Duodenal mucosa (tissue), 2 donors: Measurements from ENCODE around the gene SLC39A5.

Experiments used
- H3K27ac ChIP-seq: one replicate; pipeline ENCODE4 v1.7.0; 2013; ENCODE audit warnings: low read depth, low read length
- H3K27me3 ChIP-seq, 2 donors: one replicate each; pipeline ENCODE4 v1.7.0; 2013; ENCODE audit warnings: low read length in 2 of 2, control low read depth in 1 of 2; ENCODE audit not compliant: insufficient read depth in 2 of 2, control insufficient read depth in 1 of 2
- H3K36me3 ChIP-seq, 2 donors: one replicate each; pipeline ENCODE4 v1.7.0; 2013; ENCODE audit warnings: low read length in 2 of 2, control low read depth in 1 of 2; ENCODE audit not compliant: insufficient read depth in 2 of 2, control insufficient read depth in 1 of 2
- H3K4me1 ChIP-seq, 2 donors: one replicate each; pipeline ENCODE4 v1.7.0; 2013; ENCODE audit warnings: low read length in 2 of 2, control low read depth in 1 of 2; ENCODE audit not compliant: insufficient read depth in 2 of 2, control insufficient read depth in 1 of 2
- H3K4me3 ChIP-seq, 2 donors: one replicate each; pipeline ENCODE4 v1.7.0; 2013; ENCODE audit warnings: low read length in 2 of 2, low read depth in 1 of 2
- H3K9ac ChIP-seq, 2 donors: one replicate each; pipeline ENCODE4 v1.7.0; 2013; ENCODE audit warnings: low read length in 2 of 2, low read depth in 1 of 2
- H3K9me3 ChIP-seq, 2 donors: one replicate each; pipeline ENCODE4 v1.7.0; 2013; ENCODE audit warnings: low read length in 2 of 2, control low read depth in 1 of 2; ENCODE audit not compliant: control insufficient read depth in 1 of 2

SLC39A5 gene

GRCh38 chr12:56241424-56242303 is 11.8 kb downstream of the SLC39A5 start:
- H3K27ac ChIP-seq = no peak overlapping the region
- no peak overlapping the region for H3K4me3 ChIP-seq
- no peaks in the 10 kb centered on the region for H3K9me3 ChIP-seq
- H3K9ac ChIP-seq = no peak overlapping the region
- H3K36me3 ChIP-seq = peaks cover 34 to 79% of the 10 kb centered on the region in 2 donors
- no peaks in the 10 kb centered on the region for H3K27me3 ChIP-seq
- H3K4me1 ChIP-seq = peaks cover 0 to 5% of the 10 kb centered on the region in 2 donors

- Histone ChIP-seq H3K9ac (no peak overlapping the region), H3K27ac (no peak overlapping the region), H3K4me3 (no peak overlapping the region), H3K4me1 (peaks cover 0 to 5% of the 10 kb centered on the region in 2 donors), H3K9me3 (no peaks in the 10 kb centered on the region), H3K36me3 (peaks cover 42 to 78% of the 10 kb centered on the region in 2 donors), H3K27me3 (no peaks in the 10 kb centered on the region)
Measured at GRCh38 chr12:56242986-56243385, 13.1 kb downstream of the SLC39A5 start.

GRCh38 chr12:56243731-56244181 is 13.9 kb downstream of the SLC39A5 start:
- H3K27me3 ChIP-seq = no peaks in the 10 kb centered on the region
- H3K9me3 ChIP-seq = no peaks in the 10 kb centered on the region
- H3K36me3 ChIP-seq = peaks cover 50 to 82% of the 10 kb centered on the region in 2 donors
- no peak overlapping the region for H3K4me3 ChIP-seq
- no peak overlapping the region for H3K27ac ChIP-seq
- H3K4me1 ChIP-seq = peaks cover 0 to 5% of the 10 kb centered on the region in 2 donors
- no peak overlapping the region for H3K9ac ChIP-seq

- Histone ChIP-seq H3K36me3 (peaks cover 54 to 88% of the 10 kb centered on the region in 2 donors), H3K4me1 (peaks cover 0 to 5% of the 10 kb centered on the region in 2 donors), H3K9ac (no peak overlapping the region), H3K27ac (no peak overlapping the region), H3K4me3 (no peak overlapping the region), H3K27me3 (no peaks in the 10 kb centered on the region), H3K9me3 (no peaks in the 10 kb centered on the region)
Measured at GRCh38 chr12:56244494-56244893, 14.6 kb downstream of the SLC39A5 start.

- H3K9me3 ChIP-seq = no peaks in the 10 kb centered on the region
- H3K9ac ChIP-seq = no peak overlapping the region
- peaks cover 58 to 84% of the 10 kb centered on the region in 2 donors for H3K36me3 ChIP-seq
Measured at GRCh38 chr12:56247923-56248322, 18.1 kb downstream of the SLC39A5 start.

GRCh38 chr12:56248711-56249110 is 18.9 kb downstream of the SLC39A5 start:
- Histone ChIP-seq H3K27me3 (no peaks in the 10 kb centered on the region), H3K27ac (no peak overlapping the region), H3K9me3 (no peaks in the 10 kb centered on the region), H3K36me3 (peaks cover 65 to 84% of the 10 kb centered on the region in 2 donors), H3K4me1 (peaks cover 0 to 5% of the 10 kb centered on the region in 2 donors), H3K4me3 (no peak overlapping the region), H3K9ac (no peak overlapping the region)

More at GRCh38 chr12:56247923-56248322, 18.1 kb downstream of the SLC39A5 start:
- no peak overlapping the region for H3K4me3 ChIP-seq
- H3K27ac ChIP-seq = no peak overlapping the region
- peaks cover 0 to 5% of the 10 kb centered on the region in 2 donors for H3K4me1 ChIP-seq
- no peaks in the 10 kb centered on the region for H3K27me3 ChIP-seq

GRCh38 chr12:56252649-56253048 is 22.8 kb downstream of the SLC39A5 start:
- H3K4me1 ChIP-seq = peaks cover 12 to 15% of the 10 kb centered on the region in 2 donors
- no peak overlapping the region for H3K4me3 ChIP-seq
- H3K27me3 ChIP-seq = no peaks in the 10 kb centered on the region
- no peak overlapping the region for H3K9ac ChIP-seq
- no peaks in the 10 kb centered on the region for H3K9me3 ChIP-seq
- no peak overlapping the region for H3K27ac ChIP-seq
- H3K36me3 ChIP-seq = peaks cover 54 to 80% of the 10 kb centered on the region in 2 donors

GRCh38 chr12:56253091-56253490 is 23.2 kb downstream of the SLC39A5 start:
- no peak overlapping the region for H3K27ac ChIP-seq
- no peak overlapping the region for H3K4me3 ChIP-seq
- H3K4me1 ChIP-seq = peaks cover 12 to 15% of the 10 kb centered on the region in 2 donors
- H3K27me3 ChIP-seq = no peaks in the 10 kb centered on the region
- peaks cover 49 to 76% of the 10 kb centered on the region in 2 donors for H3K36me3 ChIP-seq
- no peaks in the 10 kb centered on the region for H3K9me3 ChIP-seq
- no peak overlapping the region for H3K9ac ChIP-seq

GRCh38 chr12:56255671-56256070 is 25.8 kb downstream of the SLC39A5 start:
- Histone ChIP-seq H3K9me3 (no peaks in the 10 kb centered on the region), H3K27me3 (no peaks in the 10 kb centered on the region), H3K9ac (no peak overlapping the region), H3K27ac (no peak overlapping the region), H3K4me3 (no peak overlapping the region), H3K36me3 (peaks cover 38 to 55% of the 10 kb centered on the region in 2 donors), H3K4me1 (peaks cover 12 to 15% of the 10 kb centered on the region in 2 donors)

- H3K4me3 ChIP-seq = peak overlapping the region in 1 of 2 donors; percentile 81
- peak overlapping the region; percentile 68 to 88 for H3K9ac ChIP-seq
- no peak overlapping the region for H3K27ac ChIP-seq
- no peaks in the 10 kb centered on the region for H3K27me3 ChIP-seq
- peaks cover 12 to 15% of the 10 kb centered on the region in 2 donors for H3K4me1 ChIP-seq
- no peaks in the 10 kb centered on the region for H3K9me3 ChIP-seq
- peaks cover 36 to 52% of the 10 kb centered on the region in 2 donors for H3K36me3 ChIP-seq
Measured at GRCh38 chr12:56256326-56256960, 26.6 kb downstream of the SLC39A5 start.
